GM18519 (cell line): ENCODE results near the gene NTN3.

ENCODE experiments used
- ATAC-seq: cut with Tn5 transposase; IDR thresholded peaks from one replicate; pipeline ENCODE4 v1.9.1; 2021; ENCODE audit warnings: mild to moderate bottlenecking, moderate library complexity; ENCODE audit not compliant: unreplicated experiment, low FRiP score

NTN3 gene

DNA sequence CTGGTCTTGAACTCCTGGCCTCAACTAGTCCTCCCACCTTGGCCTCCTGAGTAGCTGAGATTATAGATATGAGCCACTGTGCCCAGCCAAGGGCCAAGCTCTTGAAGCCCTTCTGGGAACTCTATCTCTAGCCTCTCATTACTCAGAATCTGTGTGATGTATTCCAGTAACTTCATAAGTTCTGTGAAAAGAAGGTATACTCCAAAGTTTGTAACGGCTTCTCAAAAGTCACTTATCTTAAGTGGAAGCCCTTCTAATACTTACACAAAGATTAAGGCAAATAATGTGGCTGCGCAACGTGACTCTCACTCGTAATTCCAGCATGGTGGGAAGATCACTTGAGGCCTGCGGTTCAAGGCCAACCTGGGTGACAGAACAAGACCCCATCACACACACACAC, 23.5 kb downstream of the NTN3 start:
- ATAC-seq, result no peak

- no peak for ATAC-seq
Measured at GRCh38 chr16:2495041-2495440, 23.9 kb downstream of the NTN3 start.

GRCh38 chr16:2496223-2497115, 25.4 kb downstream of the NTN3 start:
- no peak for ATAC-seq

- ATAC-seq, result no peak
Measured at GRCh38 chr16:2497116-2497630, 26.1 kb downstream of the NTN3 start.

DNA sequence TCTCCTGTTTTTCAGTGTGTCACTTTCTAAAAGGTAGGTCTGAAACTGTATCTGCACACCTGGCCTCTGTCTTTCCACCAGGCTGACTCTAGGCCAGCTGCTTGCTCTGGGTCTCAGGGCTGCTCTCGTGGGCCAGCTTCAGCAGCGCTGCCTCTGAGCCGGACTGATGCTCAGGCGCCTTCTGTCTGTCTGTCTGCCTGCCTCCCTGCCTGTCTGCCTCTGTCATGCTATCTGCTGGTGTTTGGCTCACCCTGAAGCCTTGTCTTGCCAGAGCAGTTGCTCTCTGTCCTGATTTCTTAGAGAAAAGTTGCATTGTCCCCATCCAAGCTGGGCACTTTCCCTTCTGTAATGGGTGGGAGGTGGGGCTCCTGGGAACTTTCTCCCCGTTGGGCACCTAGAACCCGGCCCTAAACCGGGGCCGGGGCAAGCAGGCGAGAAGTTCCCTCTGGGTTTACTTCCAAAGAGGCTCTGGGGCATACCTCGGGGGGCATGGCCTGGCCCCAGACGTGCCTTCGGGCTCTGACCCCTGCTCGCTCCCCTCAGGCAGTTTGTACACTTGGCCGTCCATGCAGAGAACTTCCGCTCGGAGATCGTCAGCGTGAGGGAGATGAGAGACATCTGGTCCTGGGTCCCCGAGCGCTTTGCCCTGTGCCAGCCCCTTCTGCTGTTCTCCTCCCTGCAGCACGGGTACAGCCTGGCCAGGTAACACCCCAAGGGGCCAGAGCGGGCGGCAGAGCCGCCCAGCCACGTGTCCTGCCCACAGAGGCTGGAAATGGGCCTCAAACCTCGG, 26.8 kb downstream of the NTN3 start:
- ATAC-seq, result no peak

DNA sequence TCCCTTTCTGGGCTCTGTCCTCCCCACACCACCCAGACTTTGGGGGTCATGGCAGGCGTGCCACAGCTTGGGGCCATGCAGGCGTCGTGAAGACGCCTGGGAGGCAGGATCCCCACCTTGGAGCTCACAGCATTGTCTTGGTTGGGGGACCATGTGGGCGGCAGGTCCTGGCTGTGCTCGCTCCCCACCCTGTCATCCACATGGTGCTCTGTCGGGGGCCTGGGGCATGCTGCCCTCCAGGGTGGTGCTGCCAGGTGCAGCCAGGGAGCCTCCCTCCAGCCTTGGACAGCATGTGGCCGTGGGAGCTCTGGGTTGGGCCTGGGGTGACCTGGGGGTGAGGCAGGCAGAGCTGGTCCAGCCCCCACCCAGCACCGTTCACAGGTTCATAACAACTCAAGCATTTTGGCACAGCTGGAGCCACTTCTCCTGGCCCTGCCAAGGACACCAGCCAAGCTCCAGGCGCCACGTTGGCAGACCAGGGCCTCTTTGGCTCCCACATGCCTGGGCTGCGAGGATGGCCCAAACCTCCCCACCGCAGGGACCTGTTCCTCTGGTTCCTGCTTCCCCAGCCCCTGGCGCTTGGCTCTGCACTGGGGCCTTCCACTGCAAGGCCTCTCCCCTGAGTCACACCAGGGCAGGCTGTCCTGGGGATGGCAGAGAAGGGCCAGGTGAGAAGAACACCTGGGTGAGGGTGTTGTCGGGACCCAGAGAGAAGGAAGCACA, 27.6 kb downstream of the NTN3 start:
- no peak for ATAC-seq

GRCh38 chr16:2499454-2499853, 28.4 kb downstream of the NTN3 start:
- ATAC-seq, result no peak

GRCh38 chr16:2499890-2500429, 28.9 kb downstream of the NTN3 start:
- ATAC-seq, result no peak

DNA sequence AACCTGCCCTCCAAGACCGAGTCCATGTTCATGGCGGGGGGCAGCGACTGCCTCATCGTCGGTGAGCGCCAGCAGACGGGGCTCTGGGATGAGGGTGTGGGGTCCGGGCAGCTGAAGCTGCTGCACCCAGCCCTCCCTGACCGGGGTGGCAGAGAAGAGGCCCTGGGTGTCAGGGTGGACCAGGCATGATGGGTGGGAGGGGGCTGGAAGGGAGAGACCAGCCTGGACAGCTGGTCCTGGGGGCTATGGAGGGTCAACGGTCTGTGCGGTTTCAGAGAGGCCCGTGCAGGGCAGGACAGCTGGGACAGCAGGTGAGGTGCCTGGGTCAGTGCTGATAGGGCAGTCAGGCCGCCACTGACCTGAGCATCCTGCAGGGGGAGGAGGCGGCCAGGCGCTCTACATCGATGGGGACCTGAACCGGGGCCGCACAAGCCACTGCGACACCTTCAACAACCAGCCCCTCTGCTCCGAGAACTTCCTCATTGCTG, 29.4 kb downstream of the NTN3 start:
- ATAC-seq, result no peak

DNA sequence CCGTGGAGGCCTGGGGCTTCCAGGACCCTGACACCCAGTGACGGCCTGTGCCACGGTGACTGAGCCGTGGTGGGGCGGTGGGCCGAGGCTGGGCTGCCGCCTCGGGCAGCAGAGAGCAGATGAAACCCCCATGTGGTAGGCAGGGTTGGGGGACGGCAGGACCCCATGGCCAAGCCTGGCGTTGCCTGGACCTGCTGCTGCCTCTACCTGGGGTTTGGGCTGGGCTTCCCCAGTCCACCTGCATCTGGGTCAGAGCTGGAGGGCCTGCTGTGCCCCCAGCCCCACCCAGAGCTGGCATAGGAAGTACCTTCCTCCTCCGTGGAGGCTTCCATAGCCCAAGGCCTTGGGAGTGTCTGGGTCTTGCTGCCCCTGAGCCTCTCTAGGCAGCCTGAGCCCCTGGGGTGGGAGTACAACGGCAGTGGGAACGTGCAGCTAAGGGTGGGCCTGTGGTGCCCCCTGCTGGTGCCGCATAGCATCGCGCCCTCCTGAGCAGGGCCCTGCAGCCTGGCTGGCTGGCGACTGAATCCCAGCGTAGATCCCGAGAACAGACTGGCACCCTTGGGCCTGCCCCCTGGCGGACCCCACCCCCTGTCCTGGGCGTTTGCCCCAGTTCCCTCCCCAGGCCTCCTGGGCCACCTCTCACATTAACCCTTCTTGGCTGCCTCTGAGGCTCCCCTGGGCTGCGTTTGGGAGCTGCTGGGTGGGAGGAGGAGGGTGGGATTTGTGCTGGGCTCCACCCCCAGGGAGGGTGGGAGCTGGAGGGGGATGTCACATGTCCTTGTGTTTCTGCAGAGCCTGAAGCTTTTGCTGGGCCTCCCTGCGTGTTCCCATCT, 30.0 kb downstream of the NTN3 start:
- no peak for ATAC-seq

GRCh38 chr16:2501946-2502895, 31.1 kb downstream of the NTN3 start:
- ATAC-seq, result no peak

GRCh38 chr16:2505695-2506094, 34.6 kb downstream of the NTN3 start:
- ATAC-seq, result no peak

DNA sequence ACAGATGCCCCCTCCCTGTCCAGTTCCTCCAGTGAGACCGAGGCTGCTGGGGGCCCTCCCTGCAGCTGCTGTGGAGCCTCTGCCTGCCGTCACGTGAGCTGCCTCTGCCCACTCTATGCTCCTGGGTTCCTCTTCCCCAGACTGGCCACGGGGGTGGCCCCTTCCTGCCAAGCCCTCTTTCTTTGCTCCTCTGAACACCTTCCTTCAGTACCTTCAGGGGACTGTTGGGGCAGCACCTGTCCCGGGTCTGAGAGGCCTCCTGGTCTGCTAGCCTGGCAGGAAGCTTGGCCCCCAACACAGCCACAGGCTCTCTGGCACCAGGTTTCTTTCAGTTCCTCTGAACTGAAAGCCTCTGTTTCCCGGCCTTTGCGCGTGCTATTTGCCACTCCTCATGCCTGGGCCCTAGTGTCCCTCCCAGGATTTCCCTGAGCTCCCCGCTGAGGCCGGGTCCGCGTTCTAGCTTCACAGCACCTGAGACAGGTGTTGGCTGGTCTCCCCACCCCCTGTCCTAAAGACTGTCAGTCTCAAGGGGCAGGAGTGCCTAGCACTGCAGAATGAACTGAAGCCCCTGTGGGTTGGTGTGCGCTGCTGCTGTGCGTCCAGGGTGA, 36.1 kb downstream of the NTN3 start:
- no peak for ATAC-seq

GRCh38 chr16:2507665-2508064, 36.6 kb downstream of the NTN3 start:
- ATAC-seq, result no peak

DNA sequence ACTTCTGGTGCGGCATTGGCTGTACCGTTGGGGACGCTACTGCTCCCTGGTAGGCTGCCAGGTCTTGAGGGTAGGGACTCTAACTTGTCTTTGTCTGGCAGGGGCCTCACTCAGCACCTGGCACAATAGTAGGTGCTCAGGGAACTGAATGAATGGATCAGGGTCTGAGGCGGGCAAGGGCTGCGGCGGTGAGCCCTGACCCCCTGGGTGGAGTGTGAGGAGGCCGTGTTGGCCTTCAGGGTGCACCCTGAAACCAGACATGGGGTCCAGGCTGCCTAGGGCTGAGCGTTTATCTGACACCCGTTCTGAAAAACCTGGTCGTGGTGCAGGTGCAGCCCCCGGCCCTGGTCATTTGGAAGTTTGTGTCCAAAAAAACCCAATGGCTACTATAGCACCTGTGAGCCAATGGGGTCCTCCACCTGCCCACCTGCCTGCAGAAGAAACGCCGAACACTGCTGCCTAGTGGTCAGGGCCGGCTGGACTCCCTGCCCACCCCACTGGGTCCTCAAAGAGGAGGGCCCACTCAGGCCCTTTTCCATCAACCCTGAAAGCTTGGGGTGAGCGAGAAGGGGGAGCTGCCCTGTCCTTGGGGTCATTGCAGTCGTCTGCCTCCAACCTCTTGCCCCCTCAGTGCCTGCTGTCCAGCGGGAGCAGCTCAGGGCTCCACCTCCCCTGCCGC, 37.8 kb downstream of the NTN3 start:
- ATAC-seq, result no peak

- no peak for ATAC-seq
Measured at GRCh38 chr16:2511128-2511800, 40.2 kb downstream of the NTN3 start.
